Upper lobe of left lung (tissue), 4 donors: ENCODE results near the gene SMOC2.

Experiments used
- CTCF ChIP-seq, 6 experiments: fragments of 450-650 bp in 4 of 6; fragments of 200-600 bp in 2 of 6; sonication (generic) in 2 of 6; IDR thresholded peaks; one replicate each; pipeline ENCODE4 v1.5.1; 2016 to 2019; ENCODE audit warnings: antibody characterized with exemption in 6 of 6
- POLR2AphosphoS5 ChIP-seq, 2 donors: sonication (generic); formaldehyde crosslinking; IDR thresholded peaks; one replicate each; pipeline ENCODE4 v1.5.1; 2017; ENCODE audit warnings: antibody characterized with exemption in 2 of 2

- TF ChIP-seq POLR2AphosphoS5 (IDR thresholded peaks at IDR 0.05) (no peak), CTCF (IDR thresholded peaks at IDR 0.05) (no peak)
These were observed 144.5 kb downstream of the SMOC2 start for GRCh38 chr6:168585441-168585840.
